PFSK-1 (cell line): ENCODE data around the gene NTN1.

ENCODE experiments used
- FOXP2 ChIP-seq: optimal IDR thresholded peaks from 2 replicates; pipeline ENCODE3; 2011; ENCODE audit warnings: borderline replicate concordance, control low read depth, inconsistent platforms; ENCODE audit not compliant: insufficient read depth; ENCODE audit errors: extremely low read length, extremely low read depth
- POLR2AphosphoS5 ChIP-seq: IDR thresholded peaks from 2 replicates; pipeline ENCODE4 v1.6.1; 2012; ENCODE audit warnings: low read depth, mild to moderate bottlenecking, control low read depth, low read length, moderate library complexity
- SIN3A ChIP-seq: IDR thresholded peaks from 2 replicates; pipeline ENCODE4 v1.6.1; 2012; ENCODE audit warnings: mild to moderate bottlenecking, low read length, moderate library complexity, borderline replicate concordance; ENCODE audit not compliant: insufficient read depth
- TAF1 ChIP-seq: IDR thresholded peaks from 2 replicates; pipeline ENCODE4 v1.6.1; 2012; ENCODE audit warnings: low read length, control low read depth, borderline replicate concordance; ENCODE audit not compliant: insufficient read depth
- TF ChIP-seq, protein P1 (sequence below), 2 experiments: IDR thresholded peaks; 2 replicates each; pipeline versions ENCODE4 v1.6.1 to v1.8.0; 2011 to 2012; ENCODE audit warnings: low read depth in 2 of 2, low read length in 2 of 2, control low read depth in 1 of 2, inconsistent platforms in 1 of 2, mild to moderate bottlenecking in 1 of 2, moderate library complexity in 1 of 2; ENCODE audit not compliant: insufficient read depth in 1 of 2

NTN1 gene

DNA sequence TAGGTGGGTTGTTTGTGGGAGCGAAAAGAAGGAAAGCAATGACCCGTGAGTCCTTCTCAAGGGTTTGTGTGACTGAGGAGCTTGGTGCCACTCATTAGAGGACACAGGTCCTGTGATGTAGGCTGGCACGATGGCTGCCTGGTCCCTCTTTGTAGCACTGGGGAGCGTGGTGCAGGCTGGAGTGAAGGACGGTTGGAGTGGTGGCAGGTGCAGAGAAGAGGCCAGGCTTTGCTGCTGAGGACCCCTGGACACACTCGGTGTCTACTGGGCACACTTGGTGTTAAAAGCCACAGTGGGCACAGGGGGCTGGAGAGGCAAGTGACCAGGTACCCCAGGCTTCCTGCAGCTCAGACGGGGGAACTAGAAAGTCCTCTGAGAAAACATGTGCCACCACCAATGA is 106.0 kb downstream of the NTN1 start:
- TF ChIP-seq TAF1 = no peak
- no peak for TF ChIP-seq SIN3A
- no peak for TF ChIP-seq POLR2AphosphoS5
- TF ChIP-seq, protein P1, sequence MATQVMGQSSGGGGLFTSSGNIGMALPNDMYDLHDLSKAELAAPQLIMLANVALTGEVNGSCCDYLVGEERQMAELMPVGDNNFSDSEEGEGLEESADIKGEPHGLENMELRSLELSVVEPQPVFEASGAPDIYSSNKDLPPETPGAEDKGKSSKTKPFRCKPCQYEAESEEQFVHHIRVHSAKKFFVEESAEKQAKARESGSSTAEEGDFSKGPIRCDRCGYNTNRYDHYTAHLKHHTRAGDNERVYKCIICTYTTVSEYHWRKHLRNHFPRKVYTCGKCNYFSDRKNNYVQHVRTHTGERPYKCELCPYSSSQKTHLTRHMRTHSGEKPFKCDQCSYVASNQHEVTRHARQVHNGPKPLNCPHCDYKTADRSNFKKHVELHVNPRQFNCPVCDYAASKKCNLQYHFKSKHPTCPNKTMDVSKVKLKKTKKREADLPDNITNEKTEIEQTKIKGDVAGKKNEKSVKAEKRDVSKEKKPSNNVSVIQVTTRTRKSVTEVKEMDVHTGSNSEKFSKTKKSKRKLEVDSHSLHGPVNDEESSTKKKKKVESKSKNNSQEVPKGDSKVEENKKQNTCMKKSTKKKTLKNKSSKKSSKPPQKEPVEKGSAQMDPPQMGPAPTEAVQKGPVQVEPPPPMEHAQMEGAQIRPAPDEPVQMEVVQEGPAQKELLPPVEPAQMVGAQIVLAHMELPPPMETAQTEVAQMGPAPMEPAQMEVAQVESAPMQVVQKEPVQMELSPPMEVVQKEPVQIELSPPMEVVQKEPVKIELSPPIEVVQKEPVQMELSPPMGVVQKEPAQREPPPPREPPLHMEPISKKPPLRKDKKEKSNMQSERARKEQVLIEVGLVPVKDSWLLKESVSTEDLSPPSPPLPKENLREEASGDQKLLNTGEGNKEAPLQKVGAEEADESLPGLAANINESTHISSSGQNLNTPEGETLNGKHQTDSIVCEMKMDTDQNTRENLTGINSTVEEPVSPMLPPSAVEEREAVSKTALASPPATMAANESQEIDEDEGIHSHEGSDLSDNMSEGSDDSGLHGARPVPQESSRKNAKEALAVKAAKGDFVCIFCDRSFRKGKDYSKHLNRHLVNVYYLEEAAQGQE (IDR thresholded peaks at IDR 0.05; ENCODE audit: insufficient read depth in 1 of 2, low read depth in 2 of 2, low read length in 2 of 2) = no peak
- TF ChIP-seq FOXP2 = no peak

DNA sequence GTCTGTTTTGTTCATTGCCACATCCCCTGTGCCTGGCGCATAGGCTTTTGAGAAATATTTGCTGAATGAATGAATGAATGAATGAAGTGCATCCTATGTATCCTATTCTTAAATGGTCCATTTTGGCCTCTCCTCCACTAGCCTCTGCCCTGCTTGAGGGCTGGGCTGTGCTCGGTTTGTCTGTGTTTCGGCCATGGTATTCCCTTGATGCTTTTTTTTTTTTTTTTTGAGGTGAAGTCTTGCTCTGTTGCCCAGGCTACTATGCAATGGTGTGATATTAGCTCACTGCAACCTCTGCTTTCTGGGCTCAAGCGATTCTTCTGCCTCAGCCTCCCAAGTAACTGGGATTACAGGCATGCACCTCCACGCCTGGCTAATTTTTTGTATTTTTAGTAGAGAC is 110.1 kb downstream of the NTN1 start:
- TF ChIP-seq SIN3A (no peak), TAF1 (no peak)

DNA sequence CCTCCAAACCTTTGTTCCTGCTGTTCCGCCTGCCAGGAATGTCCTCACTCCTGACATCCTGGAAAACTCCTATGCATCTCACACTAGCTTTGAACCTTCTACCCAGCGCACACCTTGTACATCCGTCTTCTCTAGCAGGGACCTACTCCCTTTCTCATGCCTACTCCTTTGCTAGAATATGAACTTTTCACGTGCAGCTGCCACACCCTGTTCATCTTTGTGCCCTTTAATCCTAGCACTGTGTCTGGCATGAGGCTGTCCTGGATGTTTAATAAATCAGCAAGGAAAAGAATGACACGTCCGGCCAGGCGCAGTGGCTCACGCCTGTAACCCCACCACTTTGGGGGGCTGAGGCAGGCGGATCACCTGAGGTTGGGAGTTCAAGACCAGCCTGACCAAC is 111.0 kb downstream of the NTN1 start:
- TF ChIP-seq TAF1 (no peak), FOXP2 (no peak), SIN3A (no peak), POLR2AphosphoS5 (no peak)
- TF ChIP-seq, protein P1 (IDR thresholded peaks at IDR 0.05; ENCODE audit: insufficient read depth in 1 of 2, low read depth in 2 of 2, low read length in 2 of 2) = no peak

DNA sequence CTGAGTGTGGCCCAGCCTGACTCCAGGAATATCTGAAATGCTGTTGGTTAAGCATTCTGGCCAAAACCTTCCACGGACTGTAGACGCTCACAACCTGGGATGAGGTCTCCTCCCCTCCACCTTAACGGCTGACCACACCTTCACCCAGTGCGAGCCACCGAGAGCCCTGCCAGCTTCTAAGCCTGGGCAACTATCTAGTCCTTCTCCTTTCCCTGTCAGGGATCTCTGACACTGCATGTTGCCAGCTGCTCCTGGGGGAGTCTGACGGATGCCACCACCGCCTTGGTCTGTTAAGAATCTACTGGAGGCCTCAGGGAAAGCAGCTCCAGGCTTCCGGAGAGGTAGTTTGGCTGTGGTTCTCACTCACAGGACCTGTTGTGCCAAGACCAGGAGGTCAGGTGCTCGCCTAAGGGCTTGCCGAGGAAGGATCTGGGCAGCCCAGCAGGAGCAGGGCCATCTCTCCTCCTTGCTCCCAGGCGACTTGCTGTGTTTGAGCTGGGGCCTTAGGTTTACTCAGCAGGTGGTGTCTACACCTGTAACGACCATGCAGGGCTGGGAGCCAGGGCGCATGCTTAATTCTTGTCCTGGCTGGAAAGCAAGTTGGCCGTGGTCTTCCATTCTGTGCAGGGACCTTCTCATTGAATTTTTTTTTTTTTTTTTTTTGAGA is 111.8 kb downstream of the NTN1 start:
- no peak for TF ChIP-seq POLR2AphosphoS5
- TF ChIP-seq TAF1 = no peak
- no peak for TF ChIP-seq FOXP2
- TF ChIP-seq, protein P1 (IDR thresholded peaks at IDR 0.05; ENCODE audit: insufficient read depth in 1 of 2, low read depth in 2 of 2, low read length in 2 of 2) = no peak
- no peak for TF ChIP-seq SIN3A

DNA sequence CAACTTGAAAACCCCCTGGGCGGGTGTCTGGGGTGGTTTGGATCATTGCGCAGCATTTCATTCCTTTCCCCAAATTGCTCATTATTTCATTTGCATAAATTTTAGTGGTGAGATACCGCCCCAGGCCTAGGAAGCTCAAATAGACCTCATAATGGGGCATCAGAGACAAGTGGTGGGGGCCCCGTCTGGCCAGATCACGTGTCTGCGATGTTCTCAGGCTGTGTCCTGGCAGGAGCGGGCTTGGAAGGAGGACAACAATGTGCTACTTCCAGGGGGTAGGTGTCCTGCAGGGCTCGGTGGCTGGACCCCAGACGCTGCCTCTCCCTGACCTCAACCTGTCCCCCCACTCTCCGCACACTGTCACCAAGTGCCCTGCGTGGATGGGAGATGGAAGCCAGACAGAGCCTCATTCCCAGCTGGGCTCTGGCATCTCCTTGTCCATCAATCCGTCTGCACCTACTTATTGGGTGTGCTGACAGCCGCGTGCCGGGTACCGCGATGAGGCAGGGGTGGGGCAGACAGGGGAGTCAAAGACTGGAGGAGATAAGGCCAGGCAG is 116.9 kb downstream of the NTN1 start:
- TF ChIP-seq SIN3A = no peak
- TF ChIP-seq POLR2AphosphoS5 = no peak
- TF ChIP-seq TAF1 = no peak
- no peak for TF ChIP-seq FOXP2
- TF ChIP-seq, protein P1 (IDR thresholded peaks at IDR 0.05; ENCODE audit: insufficient read depth in 1 of 2, low read depth in 2 of 2, low read length in 2 of 2) = no peak
